GM19193 (cell line): ENCODE results near the gene SAMD3.

Experiments used
- POLR2A ChIP-seq: IDR thresholded peaks from 4 replicates; pipeline ENCODE4 v1.6.1; 2011; ENCODE audit not compliant: insufficient read depth, insufficient read length; ENCODE audit errors: extremely low read depth

The SAMD3 gene

GRCh38 chr6:130185658-130186057 is 37.1 kb downstream of the SAMD3 start:
- TF ChIP-seq POLR2A = no peak

- TF ChIP-seq POLR2A = no peak
Measured at GRCh38 chr6:130183271-130184222, 39.2 kb downstream of the SAMD3 start.

- TF ChIP-seq POLR2A = no peak
Measured at GRCh38 chr6:130182466-130182865, 40.3 kb downstream of the SAMD3 start.

- no peak for TF ChIP-seq POLR2A
Measured at GRCh38 chr6:130178692-130179091, 44.1 kb downstream of the SAMD3 start.

GRCh38 chr6:130176378-130176777 is 46.4 kb downstream of the SAMD3 start:
- TF ChIP-seq POLR2A = no peak

GRCh38 chr6:130167655-130168054 is 55.1 kb downstream of the SAMD3 start:
- no peak for TF ChIP-seq POLR2A

- TF ChIP-seq POLR2A = no peak
Measured at GRCh38 chr6:130164251-130164650, 58.5 kb downstream of the SAMD3 start.

- TF ChIP-seq POLR2A = no peak
Measured at GRCh38 chr6:130163266-130163665, 59.5 kb downstream of the SAMD3 start.

GRCh38 chr6:130162421-130162820 is 60.3 kb downstream of the SAMD3 start:
- no peak for TF ChIP-seq POLR2A

GRCh38 chr6:130161683-130162404 is 60.9 kb downstream of the SAMD3 start:
- no peak for TF ChIP-seq POLR2A

GRCh38 chr6:130159956-130160355 is 62.8 kb downstream of the SAMD3 start:
- TF ChIP-seq POLR2A = no peak

GRCh38 chr6:130158548-130158947 is 64.2 kb downstream of the SAMD3 start:
- no peak for TF ChIP-seq POLR2A

GRCh38 chr6:130158056-130158455 is 64.7 kb downstream of the SAMD3 start:
- TF ChIP-seq POLR2A = no peak

- TF ChIP-seq POLR2A = no peak
Measured at GRCh38 chr6:130156908-130157307, 65.8 kb downstream of the SAMD3 start.

- no peak for TF ChIP-seq POLR2A
Measured at GRCh38 chr6:130152908-130153510, 69.7 kb downstream of the SAMD3 start.
